ENCODE data around the gene PTPRD.

The PTPRD gene

DNA sequence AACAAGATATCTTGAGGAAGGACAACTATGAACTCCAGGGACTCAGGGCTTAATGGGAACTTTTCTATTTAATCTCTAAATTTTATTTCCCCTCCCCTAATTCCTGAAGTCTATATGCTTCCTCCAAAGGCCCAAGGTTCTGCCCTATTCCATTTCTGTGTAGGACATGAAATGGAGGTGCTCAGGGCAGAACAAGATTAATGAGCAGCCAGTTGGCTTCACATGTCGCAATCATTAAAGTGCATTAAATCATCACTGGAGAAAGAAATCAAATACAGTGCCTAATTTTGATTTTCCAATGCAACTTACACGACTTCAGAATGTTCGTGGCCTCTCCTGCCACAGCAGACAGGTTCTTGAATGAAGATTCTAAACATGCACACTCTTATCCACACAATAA is 862.1 kb downstream of the PTPRD start:
- Histone ChIP-seq H3K27me3 (replicated peaks; ENCODE audit: control insufficient read depth, insufficient read depth, low read length) (no peaks in the 10 kb centered on the region), H3K4me3 (ENCODE audit: low read length) (no peak overlapping the region), H3K9ac (ENCODE audit: low read length) (no peak overlapping the region), H3K4me1 (ENCODE audit: control insufficient read depth, insufficient read depth, low read length) (peaks cover 14% of the 10 kb centered on the region), H3K9me3 (ENCODE audit: control insufficient read depth, low read length) (no peaks in the 10 kb centered on the region), H3K36me3 (ENCODE audit: control insufficient read depth, insufficient read depth, low read length, severe bottlenecking) (no peaks in the 10 kb centered on the region)
- DNase-seq (ENCODE audit: low read depth), result no peak

DNA sequence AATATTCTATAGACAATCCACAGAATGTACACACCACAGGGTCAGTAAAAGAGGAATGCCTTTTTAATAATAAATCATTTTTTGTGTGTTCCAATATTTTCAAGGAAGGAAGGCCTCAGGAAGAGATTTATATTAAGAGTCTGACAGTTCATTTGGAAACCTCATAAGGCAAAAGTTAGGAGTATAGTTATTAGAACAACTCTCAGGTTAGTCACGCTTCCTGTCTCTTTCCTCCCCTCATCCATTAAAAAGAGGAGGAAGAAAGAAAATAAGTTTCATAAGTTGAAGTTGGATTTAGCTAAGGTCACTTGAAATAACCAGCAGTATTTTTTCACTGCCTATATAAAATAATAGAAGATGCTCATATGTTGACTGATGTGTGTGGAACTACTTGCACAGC is 863.2 kb downstream of the PTPRD start:
- H3K9ac ChIP-seq (ENCODE audit: low read length), result no peak overlapping the region
- H3K4me1 ChIP-seq (ENCODE audit: control insufficient read depth, insufficient read depth, low read length), result peaks cover 14% of the 10 kb centered on the region
- no peak overlapping the region for H3K4me3 ChIP-seq (ENCODE audit: low read length)
- no peaks in the 10 kb centered on the region for H3K9me3 ChIP-seq (ENCODE audit: control insufficient read depth, low read length)
- no peak for DNase-seq (ENCODE audit: low read depth)
- H3K27me3 ChIP-seq (replicated peaks; ENCODE audit: control insufficient read depth, insufficient read depth, low read length), result no peaks in the 10 kb centered on the region
- H3K36me3 ChIP-seq (ENCODE audit: control insufficient read depth, insufficient read depth, low read length, severe bottlenecking), result no peaks in the 10 kb centered on the region

DNA sequence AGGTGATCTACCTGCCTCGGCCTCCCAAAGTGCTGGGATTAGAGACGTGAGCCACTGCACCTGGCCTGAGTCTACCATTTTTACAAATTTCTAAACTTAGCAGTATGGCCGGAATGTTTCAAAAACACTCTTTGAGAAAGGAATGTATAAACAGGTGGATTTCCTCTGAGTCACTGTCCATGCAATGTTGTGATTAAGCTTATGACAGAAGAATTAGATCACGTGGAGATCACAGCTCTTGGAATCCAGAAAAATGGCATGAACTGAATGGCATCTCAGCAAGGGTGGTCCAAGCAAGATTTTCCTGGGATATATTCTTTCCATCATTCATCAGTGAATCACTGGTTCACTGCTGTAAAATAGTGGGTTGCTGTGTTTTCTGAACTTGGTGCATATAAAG is 865.0 kb downstream of the PTPRD start:
- Histone ChIP-seq H3K4me3 (ENCODE audit: low read length) (no peak overlapping the region), H3K4me1 (ENCODE audit: control insufficient read depth, insufficient read depth, low read length) (peaks cover 4% of the 10 kb centered on the region)
- no peak for DNase-seq (ENCODE audit: low read depth)

DNA sequence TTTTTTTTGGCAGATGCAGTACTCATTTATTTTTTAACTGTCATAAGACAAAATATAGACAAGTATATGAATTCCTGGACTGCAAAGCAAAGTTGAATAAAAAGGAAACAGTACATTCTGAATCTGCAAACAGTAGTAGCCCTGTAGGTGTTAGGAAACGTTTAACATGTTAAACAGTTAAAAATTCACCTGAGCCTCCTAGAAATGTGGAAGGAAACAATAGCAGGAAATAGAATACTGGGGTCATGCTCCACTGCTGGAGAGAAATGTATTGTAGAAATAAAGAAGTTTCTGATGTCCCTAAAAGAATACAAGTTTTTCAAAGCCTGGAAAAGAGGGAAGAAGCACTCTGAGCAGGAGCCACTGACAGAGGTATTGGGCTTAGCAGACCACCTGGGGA is 866.0 kb downstream of the PTPRD start:
- Histone ChIP-seq H3K27me3 (replicated peaks; ENCODE audit: control insufficient read depth, insufficient read depth, low read length) (no peaks in the 10 kb centered on the region), H3K4me1 (ENCODE audit: control insufficient read depth, insufficient read depth, low read length) (no peaks in the 10 kb centered on the region), H3K4me3 (ENCODE audit: low read length) (no peak overlapping the region), H3K36me3 (ENCODE audit: control insufficient read depth, insufficient read depth, low read length, severe bottlenecking) (no peaks in the 10 kb centered on the region), H3K9me3 (ENCODE audit: control insufficient read depth, low read length) (no peaks in the 10 kb centered on the region), H3K9ac (ENCODE audit: low read length) (no peak overlapping the region)
- no peak for DNase-seq (ENCODE audit: low read depth)

More for the DNA sequence above, 865.0 kb downstream of the PTPRD start:
- Histone ChIP-seq H3K9me3 (ENCODE audit: control insufficient read depth, low read length) (no peaks in the 10 kb centered on the region), H3K36me3 (ENCODE audit: control insufficient read depth, insufficient read depth, low read length, severe bottlenecking) (no peaks in the 10 kb centered on the region), H3K9ac (ENCODE audit: low read length) (no peak overlapping the region), H3K27me3 (replicated peaks; ENCODE audit: control insufficient read depth, insufficient read depth, low read length) (no peaks in the 10 kb centered on the region)

DNA sequence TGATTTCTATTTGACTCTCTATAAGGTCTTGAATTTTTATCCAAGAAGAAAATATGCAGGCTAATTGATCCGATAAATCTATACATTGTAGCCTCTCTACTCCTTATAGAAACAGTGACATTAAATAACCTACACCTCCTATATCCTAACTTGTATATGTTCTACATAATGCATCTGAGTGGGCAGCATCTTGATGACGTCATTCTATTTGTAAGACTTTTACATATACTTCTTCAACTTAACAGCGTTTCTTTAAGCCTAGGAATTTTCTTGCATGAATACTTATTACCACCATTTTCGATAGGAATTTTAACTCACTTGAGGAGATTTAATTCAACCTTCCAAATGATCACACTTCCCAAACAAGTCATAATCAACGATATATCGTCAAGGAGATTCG is 869.0 kb downstream of the PTPRD start:
- DNase-seq (ENCODE audit: low read depth), result no peak
- H3K36me3 ChIP-seq (ENCODE audit: control insufficient read depth, insufficient read depth, low read length, severe bottlenecking), result no peaks in the 10 kb centered on the region

DNA sequence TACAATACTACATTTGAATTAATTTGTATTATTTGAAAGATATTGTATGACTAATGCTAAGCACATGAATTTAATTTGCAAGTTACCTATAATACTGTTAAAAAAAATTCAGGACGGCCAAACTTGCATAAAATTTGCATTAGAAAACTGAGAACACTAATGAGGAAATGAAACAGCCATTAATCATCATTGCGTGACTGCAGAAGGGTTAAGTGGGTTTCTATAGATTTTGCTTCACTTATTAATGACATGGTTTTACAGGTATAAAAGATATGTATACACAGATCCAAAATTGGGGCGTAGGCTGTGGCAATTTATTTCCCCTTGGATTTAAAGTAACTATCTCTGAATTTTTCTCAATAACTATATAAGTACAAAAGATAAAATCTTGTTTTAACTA is 882.6 kb downstream of the PTPRD start:
- no peaks in the 10 kb centered on the region for H3K4me1 ChIP-seq (ENCODE audit: control insufficient read depth, insufficient read depth, low read length)
- H3K9me3 ChIP-seq (ENCODE audit: control insufficient read depth, low read length), result no peaks in the 10 kb centered on the region
- H3K36me3 ChIP-seq (ENCODE audit: control insufficient read depth, insufficient read depth, low read length, severe bottlenecking), result no peaks in the 10 kb centered on the region
- H3K9ac ChIP-seq (ENCODE audit: low read length), result no peak overlapping the region
- no peaks in the 10 kb centered on the region for H3K27me3 ChIP-seq (replicated peaks; ENCODE audit: control insufficient read depth, insufficient read depth, low read length)
- DNase-seq (ENCODE audit: low read depth), result no peak
- no peak overlapping the region for H3K4me3 ChIP-seq (ENCODE audit: low read length)

More for the DNA sequence above, 869.0 kb downstream of the PTPRD start:
- no peak overlapping the region for H3K9ac ChIP-seq (ENCODE audit: low read length)
- no peaks in the 10 kb centered on the region for H3K9me3 ChIP-seq (ENCODE audit: control insufficient read depth, low read length)
- no peak overlapping the region for H3K4me3 ChIP-seq (ENCODE audit: low read length)
- H3K27me3 ChIP-seq (replicated peaks; ENCODE audit: control insufficient read depth, insufficient read depth, low read length), result no peaks in the 10 kb centered on the region
- H3K4me1 ChIP-seq (ENCODE audit: control insufficient read depth, insufficient read depth, low read length), result no peaks in the 10 kb centered on the region

DNA sequence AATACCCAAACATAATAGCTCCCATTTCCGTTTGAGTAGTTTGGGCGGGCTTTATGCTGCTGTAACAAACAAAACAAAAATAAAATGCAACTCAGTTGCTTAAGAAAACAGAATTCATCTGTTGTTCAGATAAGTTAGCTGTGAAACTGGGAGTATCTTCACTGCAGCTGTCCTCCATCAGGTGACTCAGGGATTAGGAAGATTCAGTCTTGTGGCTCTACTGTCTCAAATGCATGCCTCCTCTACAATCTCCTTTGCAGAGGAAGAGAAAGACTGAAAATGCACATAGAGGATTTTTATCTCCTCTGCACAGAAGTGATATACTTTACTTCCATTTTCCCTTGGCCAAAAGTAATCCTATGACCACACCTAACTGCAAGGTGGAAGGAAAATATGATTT is 883.7 kb downstream of the PTPRD start:
- no peak for DNase-seq (ENCODE audit: low read depth)
- Histone ChIP-seq H3K36me3 (ENCODE audit: control insufficient read depth, insufficient read depth, low read length, severe bottlenecking) (no peaks in the 10 kb centered on the region), H3K4me1 (ENCODE audit: control insufficient read depth, insufficient read depth, low read length) (no peaks in the 10 kb centered on the region), H3K4me3 (ENCODE audit: low read length) (no peak overlapping the region), H3K9me3 (ENCODE audit: control insufficient read depth, low read length) (no peaks in the 10 kb centered on the region), H3K27me3 (replicated peaks; ENCODE audit: control insufficient read depth, insufficient read depth, low read length) (no peaks in the 10 kb centered on the region), H3K9ac (ENCODE audit: low read length) (no peak overlapping the region)

DNA sequence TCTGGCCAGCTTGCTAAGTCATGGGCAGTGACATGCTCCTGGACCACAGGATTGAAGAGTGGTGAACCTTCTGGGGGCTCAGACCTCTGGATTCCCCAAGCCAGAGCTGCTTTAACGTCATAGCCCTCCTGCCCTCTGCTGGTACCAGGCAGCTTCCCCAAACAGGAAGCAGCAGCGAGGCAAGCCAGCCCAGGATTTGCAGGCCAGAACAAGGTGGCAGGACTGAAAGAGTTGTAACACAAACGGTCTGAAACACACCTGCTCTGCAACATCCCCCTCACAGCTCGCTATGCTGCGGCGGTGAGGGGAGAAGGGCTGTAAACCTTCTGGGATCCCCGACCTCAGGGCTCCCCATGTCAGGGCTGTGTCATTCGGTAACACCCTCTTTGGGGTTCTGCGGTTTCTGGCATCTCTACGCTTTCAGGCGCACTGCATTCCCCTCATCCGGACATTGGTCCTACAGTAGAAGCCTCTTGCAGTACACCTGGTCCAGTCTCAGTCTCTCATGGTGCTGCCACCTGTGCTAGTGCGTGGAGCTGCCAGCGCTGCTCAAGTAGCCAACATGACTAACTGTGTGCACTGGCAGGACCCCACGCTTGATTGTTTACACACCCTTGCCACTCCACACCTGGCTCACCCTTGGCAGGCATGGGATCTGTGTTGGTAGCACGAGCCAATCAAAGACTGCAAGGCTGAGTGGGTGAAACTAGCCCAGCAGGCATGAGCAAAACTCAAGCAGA is 893.3 kb downstream of the PTPRD start:
- H3K4me1 ChIP-seq (ENCODE audit: control insufficient read depth, insufficient read depth, low read length), result no peaks in the 10 kb centered on the region
- H3K9ac ChIP-seq (ENCODE audit: low read length), result no peak overlapping the region
- H3K4me3 ChIP-seq (ENCODE audit: low read length), result no peak overlapping the region

DNA sequence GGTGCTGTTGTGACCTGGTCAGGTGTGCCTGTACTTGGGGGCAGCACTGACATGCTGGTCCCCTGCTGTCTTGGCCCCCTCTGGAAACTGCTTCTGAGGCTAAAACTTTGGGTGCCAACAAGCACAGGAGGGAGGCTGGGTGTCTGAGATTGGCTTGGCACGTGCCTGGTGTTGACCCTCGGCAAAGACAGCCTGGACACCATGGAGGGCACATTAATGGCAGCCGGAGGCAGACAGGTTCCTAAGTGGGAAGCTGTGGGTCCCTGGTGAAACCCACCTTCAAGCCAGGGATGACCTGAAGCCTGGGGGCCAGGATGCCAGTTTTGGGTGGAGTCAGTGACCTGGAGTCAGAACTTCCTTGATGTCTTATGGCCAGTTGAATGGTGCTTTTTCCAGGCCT is 894.1 kb downstream of the PTPRD start:
- no peak overlapping the region for H3K4me3 ChIP-seq (ENCODE audit: low read length)
- no peaks in the 10 kb centered on the region for H3K4me1 ChIP-seq (ENCODE audit: control insufficient read depth, insufficient read depth, low read length)
- DNase-seq (ENCODE audit: low read depth), result no peak
- no peak overlapping the region for H3K9ac ChIP-seq (ENCODE audit: low read length)
- H3K36me3 ChIP-seq (ENCODE audit: control insufficient read depth, insufficient read depth, low read length, severe bottlenecking), result no peaks in the 10 kb centered on the region
- H3K27me3 ChIP-seq (replicated peaks; ENCODE audit: control insufficient read depth, insufficient read depth, low read length), result no peaks in the 10 kb centered on the region
- no peaks in the 10 kb centered on the region for H3K9me3 ChIP-seq (ENCODE audit: control insufficient read depth, low read length)

More for the DNA sequence above, 893.3 kb downstream of the PTPRD start:
- Histone ChIP-seq H3K27me3 (replicated peaks; ENCODE audit: control insufficient read depth, insufficient read depth, low read length) (no peaks in the 10 kb centered on the region), H3K36me3 (ENCODE audit: control insufficient read depth, insufficient read depth, low read length, severe bottlenecking) (no peaks in the 10 kb centered on the region), H3K9me3 (ENCODE audit: control insufficient read depth, low read length) (no peaks in the 10 kb centered on the region)
- DNase-seq (ENCODE audit: low read depth), result no peak

DNA sequence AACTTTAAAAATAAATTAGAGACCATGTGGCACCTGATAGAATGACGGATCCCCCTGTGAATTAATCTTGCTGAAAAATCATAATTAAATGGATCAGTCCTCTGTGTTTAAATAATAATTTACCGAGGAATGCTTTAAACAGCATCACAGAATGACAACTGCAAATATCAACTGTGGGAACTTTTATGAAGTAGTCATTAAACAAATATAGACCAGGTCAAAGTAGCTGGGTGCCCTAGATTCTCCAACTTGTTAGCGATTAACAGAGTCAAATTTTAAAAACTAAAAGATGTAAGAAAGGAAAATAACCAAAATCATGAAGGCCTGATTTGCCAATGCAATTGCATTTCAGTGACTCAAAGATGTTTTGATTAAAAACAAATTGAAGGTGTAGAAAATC is 933.4 kb downstream of the PTPRD start:
- H3K4me1 ChIP-seq (ENCODE audit: control insufficient read depth, insufficient read depth, low read length), result no peaks in the 10 kb centered on the region
- DNase-seq (ENCODE audit: low read depth), result no peak
- no peak overlapping the region for H3K4me3 ChIP-seq (ENCODE audit: low read length)
- no peaks in the 10 kb centered on the region for H3K36me3 ChIP-seq (ENCODE audit: control insufficient read depth, insufficient read depth, low read length, severe bottlenecking)
- no peak overlapping the region for H3K9ac ChIP-seq (ENCODE audit: low read length)
- H3K27me3 ChIP-seq (replicated peaks; ENCODE audit: control insufficient read depth, insufficient read depth, low read length), result no peaks in the 10 kb centered on the region
- no peaks in the 10 kb centered on the region for H3K9me3 ChIP-seq (ENCODE audit: control insufficient read depth, low read length)

DNA sequence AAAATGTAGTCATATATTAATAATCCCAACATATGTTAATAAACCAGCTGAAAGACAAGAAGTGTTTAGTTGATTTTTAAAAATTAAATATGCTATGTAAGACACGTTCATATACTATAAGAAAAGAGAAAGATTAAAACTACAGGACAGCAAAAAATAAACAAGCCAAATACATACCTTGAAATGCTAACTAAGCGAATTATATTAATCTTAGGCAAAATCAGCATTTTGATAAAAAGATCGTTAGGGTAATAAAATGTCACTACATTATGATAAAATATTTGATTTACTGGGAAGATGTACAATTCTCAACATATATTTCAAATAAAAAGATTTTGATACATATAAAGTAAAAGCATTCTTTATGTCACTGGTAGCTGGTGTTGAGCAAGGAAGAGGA is 938.3 kb downstream of the PTPRD start:
- Histone ChIP-seq H3K4me3 (ENCODE audit: low read length) (no peak overlapping the region), H3K9ac (ENCODE audit: low read length) (no peak overlapping the region), H3K9me3 (ENCODE audit: control insufficient read depth, low read length) (no peaks in the 10 kb centered on the region), H3K27me3 (replicated peaks; ENCODE audit: control insufficient read depth, insufficient read depth, low read length) (no peaks in the 10 kb centered on the region), H3K4me1 (ENCODE audit: control insufficient read depth, insufficient read depth, low read length) (no peaks in the 10 kb centered on the region), H3K36me3 (ENCODE audit: control insufficient read depth, insufficient read depth, low read length, severe bottlenecking) (no peaks in the 10 kb centered on the region)
- DNase-seq (ENCODE audit: low read depth), result no peak

DNA sequence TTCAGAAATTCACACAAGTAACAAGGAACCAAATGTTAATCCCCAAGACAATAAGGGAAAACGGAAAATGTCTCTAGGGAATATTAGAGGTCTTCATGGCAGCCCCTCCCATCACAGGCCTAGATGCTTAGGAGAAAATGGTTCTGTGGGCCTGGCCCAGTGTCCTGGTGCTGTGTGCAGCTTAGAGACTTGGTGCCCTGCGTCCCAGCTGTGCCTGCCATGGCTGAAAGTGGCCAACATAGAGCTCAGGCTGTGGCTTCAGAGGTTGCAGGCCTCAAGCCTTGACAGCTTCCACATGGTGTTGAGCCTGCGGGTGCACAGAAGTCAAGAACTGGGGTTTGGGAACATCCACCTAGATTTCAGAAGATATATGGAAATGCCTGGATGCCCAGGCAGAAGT is 942.3 kb downstream of the PTPRD start:
- Histone ChIP-seq H3K9ac (ENCODE audit: low read length) (no peak overlapping the region), H3K4me1 (ENCODE audit: control insufficient read depth, insufficient read depth, low read length) (no peaks in the 10 kb centered on the region), H3K36me3 (ENCODE audit: control insufficient read depth, insufficient read depth, low read length, severe bottlenecking) (no peaks in the 10 kb centered on the region), H3K4me3 (ENCODE audit: low read length) (no peak overlapping the region), H3K27me3 (replicated peaks; ENCODE audit: control insufficient read depth, insufficient read depth, low read length) (no peaks in the 10 kb centered on the region), H3K9me3 (ENCODE audit: control insufficient read depth, low read length) (no peaks in the 10 kb centered on the region)
- no peak for DNase-seq (ENCODE audit: low read depth)
